Peyer's patch (tissue), 4 donors: ENCODE results near the gene ARHGAP23.
"Not testable (repeated sequence)": the region's sequence is repeated elsewhere in the genome, so short reads cannot be mapped to it uniquely, and the experiment has no call there.

ENCODE experiments used
- POLR2A ChIP-seq, 2 donors: fragments of 450-650 bp; IDR thresholded peaks; one replicate each; pipeline ENCODE4 v1.5.1; 2017; ENCODE audit warnings: antibody characterized with exemption in 2 of 2, mild to moderate bottlenecking in 2 of 2, moderate library complexity in 2 of 2
- TF ChIP-seq, protein P1 (sequence below), 6 experiments: fragments of 450-650 bp in 4 of 6; fragments of 200-600 bp in 2 of 6; sonication (generic) in 1 of 6; IDR thresholded peaks; one replicate each; pipeline ENCODE4 v1.5.1; 2017 to 2019; ENCODE audit warnings: antibody characterized with exemption in 6 of 6, mild to moderate bottlenecking in 3 of 6, moderate library complexity in 1 of 6

DNA sequence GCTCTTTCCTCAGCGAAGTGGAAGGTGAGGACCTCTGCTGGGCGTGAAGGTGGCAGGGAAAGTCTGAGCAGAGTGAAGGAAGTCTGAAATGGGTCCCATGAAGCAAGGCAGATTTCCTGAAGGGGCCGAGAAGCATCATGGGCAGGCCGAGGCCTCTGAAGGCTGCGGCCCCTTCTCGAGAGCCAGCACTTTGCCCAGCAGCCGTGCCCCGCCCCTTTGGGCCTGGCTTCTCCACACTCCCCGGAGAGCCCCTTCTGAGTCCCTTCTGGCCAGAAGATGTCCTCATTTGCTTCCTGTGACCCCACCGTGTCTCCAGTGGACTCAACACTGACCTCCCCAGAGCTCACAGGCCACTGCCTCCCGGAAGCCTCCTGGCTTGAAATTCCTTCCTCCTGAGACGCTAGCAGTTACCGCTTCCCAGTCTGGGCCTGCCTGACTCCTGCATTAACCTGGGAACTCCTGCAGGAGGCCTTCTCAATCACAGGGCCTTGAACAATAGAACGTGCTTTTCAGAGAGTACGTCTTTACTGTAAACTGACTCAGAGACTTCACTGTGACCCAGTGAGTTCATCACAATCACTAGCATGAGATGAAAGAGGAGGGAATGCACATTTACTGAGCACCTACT lies 75.1 kb downstream of the ARHGAP23 start:
- TF ChIP-seq, protein P1, sequence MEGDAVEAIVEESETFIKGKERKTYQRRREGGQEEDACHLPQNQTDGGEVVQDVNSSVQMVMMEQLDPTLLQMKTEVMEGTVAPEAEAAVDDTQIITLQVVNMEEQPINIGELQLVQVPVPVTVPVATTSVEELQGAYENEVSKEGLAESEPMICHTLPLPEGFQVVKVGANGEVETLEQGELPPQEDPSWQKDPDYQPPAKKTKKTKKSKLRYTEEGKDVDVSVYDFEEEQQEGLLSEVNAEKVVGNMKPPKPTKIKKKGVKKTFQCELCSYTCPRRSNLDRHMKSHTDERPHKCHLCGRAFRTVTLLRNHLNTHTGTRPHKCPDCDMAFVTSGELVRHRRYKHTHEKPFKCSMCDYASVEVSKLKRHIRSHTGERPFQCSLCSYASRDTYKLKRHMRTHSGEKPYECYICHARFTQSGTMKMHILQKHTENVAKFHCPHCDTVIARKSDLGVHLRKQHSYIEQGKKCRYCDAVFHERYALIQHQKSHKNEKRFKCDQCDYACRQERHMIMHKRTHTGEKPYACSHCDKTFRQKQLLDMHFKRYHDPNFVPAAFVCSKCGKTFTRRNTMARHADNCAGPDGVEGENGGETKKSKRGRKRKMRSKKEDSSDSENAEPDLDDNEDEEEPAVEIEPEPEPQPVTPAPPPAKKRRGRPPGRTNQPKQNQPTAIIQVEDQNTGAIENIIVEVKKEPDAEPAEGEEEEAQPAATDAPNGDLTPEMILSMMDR (IDR thresholded peaks at IDR 0.05) = not testable (repeated sequence)
- TF ChIP-seq POLR2A (IDR thresholded peaks at IDR 0.05) = not testable (repeated sequence)
